Mammary epithelial cell (primary cell): ENCODE data around the gene RAG1.

Source experiments
- EZH2 ChIP-seq: IDR thresholded peaks from 2 replicates; pipeline ENCODE4 v1.6.1; 2012; ENCODE audit warnings: low read length, inconsistent platforms, borderline replicate concordance
- TF ChIP-seq, protein P1 (sequence below), 2 donors: IDR thresholded peaks in 1 of 2; conservative IDR thresholded peaks in 1 of 2; 2 replicates each; pipeline ENCODE4 v1.5.1; 2011 to 2012; ENCODE audit warnings: inconsistent platforms in 2 of 2, low read length in 2 of 2, mild to moderate bottlenecking in 2 of 2, control low read depth in 1 of 2, low read depth in 1 of 2; ENCODE audit not compliant: insufficient read depth in 1 of 2; ENCODE audit errors: extremely low read depth in 1 of 2

DNA sequence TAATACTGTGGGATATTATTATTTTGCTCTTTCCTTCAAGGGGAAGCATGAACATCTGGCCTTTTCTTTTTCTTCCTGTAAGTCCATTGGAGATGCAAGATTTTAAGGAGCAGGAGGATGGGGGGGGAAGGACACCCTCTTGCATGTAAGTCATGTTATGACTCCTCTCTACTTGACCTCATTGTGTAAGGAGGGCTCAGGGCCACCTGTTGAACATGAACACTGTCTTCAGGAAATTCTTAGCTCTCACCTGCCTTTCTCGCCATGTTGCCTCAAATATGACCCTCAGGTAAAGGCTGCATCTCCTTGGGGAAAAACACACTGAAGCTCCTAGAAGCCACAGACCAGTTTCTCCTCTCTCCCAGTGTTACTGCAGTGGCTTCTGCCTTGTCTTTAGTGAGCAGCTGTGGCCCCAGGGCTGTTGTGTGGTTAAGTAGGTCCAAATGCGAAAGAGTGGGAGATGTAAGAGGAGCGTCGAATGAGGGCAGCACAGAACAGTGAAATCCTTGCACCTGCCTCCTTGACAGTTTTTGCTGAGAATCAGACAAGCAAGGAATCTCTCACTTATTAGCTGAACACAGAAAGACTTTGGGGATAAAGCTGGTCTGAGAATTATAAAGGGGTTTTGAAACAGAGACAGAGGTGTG is 1.3 kb upstream of the RAG1 start:
- TF ChIP-seq, protein P1, sequence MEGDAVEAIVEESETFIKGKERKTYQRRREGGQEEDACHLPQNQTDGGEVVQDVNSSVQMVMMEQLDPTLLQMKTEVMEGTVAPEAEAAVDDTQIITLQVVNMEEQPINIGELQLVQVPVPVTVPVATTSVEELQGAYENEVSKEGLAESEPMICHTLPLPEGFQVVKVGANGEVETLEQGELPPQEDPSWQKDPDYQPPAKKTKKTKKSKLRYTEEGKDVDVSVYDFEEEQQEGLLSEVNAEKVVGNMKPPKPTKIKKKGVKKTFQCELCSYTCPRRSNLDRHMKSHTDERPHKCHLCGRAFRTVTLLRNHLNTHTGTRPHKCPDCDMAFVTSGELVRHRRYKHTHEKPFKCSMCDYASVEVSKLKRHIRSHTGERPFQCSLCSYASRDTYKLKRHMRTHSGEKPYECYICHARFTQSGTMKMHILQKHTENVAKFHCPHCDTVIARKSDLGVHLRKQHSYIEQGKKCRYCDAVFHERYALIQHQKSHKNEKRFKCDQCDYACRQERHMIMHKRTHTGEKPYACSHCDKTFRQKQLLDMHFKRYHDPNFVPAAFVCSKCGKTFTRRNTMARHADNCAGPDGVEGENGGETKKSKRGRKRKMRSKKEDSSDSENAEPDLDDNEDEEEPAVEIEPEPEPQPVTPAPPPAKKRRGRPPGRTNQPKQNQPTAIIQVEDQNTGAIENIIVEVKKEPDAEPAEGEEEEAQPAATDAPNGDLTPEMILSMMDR (conservative IDR thresholded peaks at IDR 0.05 in 1 of 2, IDR thresholded peaks at IDR 0.05 in 1 of 2; ENCODE audit: extremely low read depth in 1 of 2, insufficient read depth in 1 of 2, low read depth in 1 of 2, low read length in 2 of 2), result no peak
- no peak for TF ChIP-seq EZH2
